ENCODE measurements around the gene CETN3. TPM values are rescaled to one million over a fixed set of nuclear protein-coding genes. Genes with fewer than 3 reads are reported as not detected.

CETN3 gene
- total and polyA plus RNA-seq, 2 of the 13 experiments (the other 11 are each of a cell fraction or from before 2014, with no cell fraction given) = 15.4 to 71.5 TPM

GRCh38 chr5:90409318-90410177, at the start of gene CETN3 (continued):
- TF ChIP-seq BATF2 (CRISPR knock-in tag; IDR thresholded peaks at IDR 0.05) = no peak
- 0 out of 2 replicates have a peak, but pooled peaks have one; percentile 50 for TF ChIP-seq HOXA9 (CRISPR knock-in tag; IDR thresholded peaks at IDR 0.05; ENCODE audit: borderline replicate concordance)
- no peak for TF ChIP-seq FOXA1 (IDR thresholded peaks at IDR 0.05)
- peak; percentile 43; the same call in 1 of the 2 replicates for TF ChIP-seq FOXA1 (CRISPR knock-in tag; IDR thresholded peaks at IDR 0.05)
- no peak for TF ChIP-seq ZNF414 (CRISPR knock-in tag; IDR thresholded peaks at IDR 0.05)
- no peak for TF ChIP-seq GABPA (IDR thresholded peaks at IDR 0.05; ENCODE audit: low read depth, low read length)
- no peak; the same call in 1 of the 2 replicates for TF ChIP-seq GABPA (CRISPR knock-in tag; IDR thresholded peaks at IDR 0.05; ENCODE audit: low read depth)
- TF ChIP-seq EZH2 (conservative IDR thresholded peaks at IDR 0.05; ENCODE audit: low read depth, low read length) = no peak
- TF ChIP-seq ZNF33B (CRISPR knock-in tag; IDR thresholded peaks at IDR 0.05) = 0 out of 2 replicates have a peak, but pooled peaks have one; percentile 27
- TF ChIP-seq HNRNPK (IDR thresholded peaks at IDR 0.05; ENCODE audit: low read depth, low read length, poor library complexity, severe bottlenecking) = no peak
- TF ChIP-seq ZBTB10 (CRISPR knock-in tag; IDR thresholded peaks at IDR 0.05; ENCODE audit: borderline replicate concordance) = peak; percentile 15; the same call in 1 of the 2 replicates
- peak; percentile 96 for TF ChIP-seq TOPORS (CRISPR knock-in tag; IDR thresholded peaks at IDR 0.05)
- peak; percentile 78 for TF ChIP-seq ZNF781 (CRISPR knock-in tag; IDR thresholded peaks at IDR 0.05; ENCODE audit: borderline replicate concordance, not compliant biosample characterization)
- no peak for TF ChIP-seq ATAD3A (CRISPR knock-in tag; IDR thresholded peaks at IDR 0.05)
- no peak for TF ChIP-seq LRRFIP1 (CRISPR knock-in tag; conservative IDR thresholded peaks at IDR 0.05)
- 0 out of 2 replicates have a peak, but pooled peaks have one; percentile 12 for TF ChIP-seq CEBPG (CRISPR knock-in tag; IDR thresholded peaks at IDR 0.05)
- peak; percentile 57; the same call in 1 of the 2 replicates for TF ChIP-seq ZNF30 (CRISPR knock-in tag; IDR thresholded peaks at IDR 0.05)
- TF ChIP-seq IRF2 (CRISPR knock-in tag; IDR thresholded peaks at IDR 0.05) = peak; percentile 73; the same call in 1 of the 2 replicates
- peak; percentile 12; the same call in 1 of the 2 replicates for TF ChIP-seq CREM (IDR thresholded peaks at IDR 0.05)
- TF ChIP-seq CREM (CRISPR knock-in tag; IDR thresholded peaks at IDR 0.05) = no peak
- TF ChIP-seq ZBTB8A (CRISPR knock-in tag; IDR thresholded peaks at IDR 0.05; ENCODE audit: borderline replicate concordance, low read depth) = peak; percentile 56; the same call in 1 of the 2 replicates
- TF ChIP-seq SP1 (IDR thresholded peaks at IDR 0.05) = no peak
- peak; percentile 35; the same call in 1 of the 2 replicates for TF ChIP-seq SP1 (CRISPR knock-in tag; IDR thresholded peaks at IDR 0.05)
- TF ChIP-seq SIX4 (CRISPR knock-in tag; IDR thresholded peaks at IDR 0.05) = no peak

Measured in HepG2 (cell line).